Measurements from ENCODE around the gene GTPBP1.

DNA sequence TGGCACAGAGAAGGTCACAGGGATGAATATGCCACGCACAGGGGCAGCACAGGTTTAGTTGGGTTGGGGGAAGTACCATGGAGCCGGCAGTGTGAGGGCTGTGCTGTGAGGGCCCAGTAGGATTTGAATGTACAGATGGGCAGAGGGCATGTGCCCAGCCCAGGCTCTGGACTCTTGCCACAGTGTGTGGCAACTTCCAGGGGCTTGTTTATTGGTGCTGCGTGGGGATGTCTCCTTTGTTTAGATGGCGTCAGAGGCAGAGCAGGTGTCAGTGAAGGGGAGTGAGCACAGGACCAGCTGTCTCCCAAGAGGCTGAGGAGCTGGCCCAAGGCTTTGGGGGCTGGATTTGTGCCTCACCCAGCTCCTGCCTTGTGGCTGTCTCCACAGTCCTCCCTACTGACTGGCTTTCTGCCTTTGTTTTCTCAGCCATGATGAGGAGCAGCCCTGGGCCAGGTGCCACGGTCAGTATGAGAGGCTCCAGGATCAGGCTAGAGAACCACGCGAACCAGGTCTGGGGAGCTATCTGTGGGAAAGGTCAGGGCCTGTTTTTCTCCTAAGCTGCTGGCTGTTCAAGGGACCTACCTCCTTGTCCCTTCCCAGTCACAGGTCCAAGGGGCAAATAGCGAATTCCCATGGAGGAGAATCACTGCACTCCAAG, 28.1 kb downstream of the GTPBP1 start:
- TF ChIP-seq POLR2A (IDR thresholded peaks at IDR 0.05), result no peak
- TF ChIP-seq, protein P1, sequence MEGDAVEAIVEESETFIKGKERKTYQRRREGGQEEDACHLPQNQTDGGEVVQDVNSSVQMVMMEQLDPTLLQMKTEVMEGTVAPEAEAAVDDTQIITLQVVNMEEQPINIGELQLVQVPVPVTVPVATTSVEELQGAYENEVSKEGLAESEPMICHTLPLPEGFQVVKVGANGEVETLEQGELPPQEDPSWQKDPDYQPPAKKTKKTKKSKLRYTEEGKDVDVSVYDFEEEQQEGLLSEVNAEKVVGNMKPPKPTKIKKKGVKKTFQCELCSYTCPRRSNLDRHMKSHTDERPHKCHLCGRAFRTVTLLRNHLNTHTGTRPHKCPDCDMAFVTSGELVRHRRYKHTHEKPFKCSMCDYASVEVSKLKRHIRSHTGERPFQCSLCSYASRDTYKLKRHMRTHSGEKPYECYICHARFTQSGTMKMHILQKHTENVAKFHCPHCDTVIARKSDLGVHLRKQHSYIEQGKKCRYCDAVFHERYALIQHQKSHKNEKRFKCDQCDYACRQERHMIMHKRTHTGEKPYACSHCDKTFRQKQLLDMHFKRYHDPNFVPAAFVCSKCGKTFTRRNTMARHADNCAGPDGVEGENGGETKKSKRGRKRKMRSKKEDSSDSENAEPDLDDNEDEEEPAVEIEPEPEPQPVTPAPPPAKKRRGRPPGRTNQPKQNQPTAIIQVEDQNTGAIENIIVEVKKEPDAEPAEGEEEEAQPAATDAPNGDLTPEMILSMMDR (IDR thresholded peaks at IDR 0.05), result no peak
